B cell (primary cell): ENCODE data around the gene NCAM1. TPM values are rescaled to one million over a fixed set of nuclear protein-coding genes. Genes with fewer than 3 reads are reported as not detected.

Source experiments
- ATAC-seq: fragments of 200-7000 bp; cut with Tn5 transposase; one replicate; pipeline ENCODE4 v1.10.0; 2021; ENCODE audit warnings: low read depth, mild to moderate bottlenecking, moderate number of reproducible peaks, moderate library complexity
- CTCF ChIA-PET: fragments of 350-600 bp; sonication (Branson Sonifier 250); formaldehyde crosslinking; loops from one replicate; lab custom pipeline; 2021; ENCODE audit warnings: antibody characterized with exemption, inconsistent platforms; lab: Charles Lee
- POLR2A ChIA-PET: fragments of 350-600 bp; sonication (Branson Sonifier 250); formaldehyde crosslinking; loops from one replicate; lab custom pipeline; 2021; ENCODE audit warnings: antibody characterized with exemption; lab: Charles Lee
- DNase-seq: peaks from one replicate; pipeline ENCODE4 v3.0.0; 2013
- H2AFZ ChIP-seq: 2 replicates; pipeline ENCODE4 v1.6.1; 2012; ENCODE audit warnings: mild to moderate bottlenecking, low read depth, low read length; ENCODE audit not compliant: insufficient read depth, poor library complexity, severe bottlenecking
- H3K27ac ChIP-seq, 2 donors: 1 replicate in 1 of 2; 2 replicates in 1 of 2; pipeline ENCODE4 v1.5.1; 2012 to 2013; ENCODE audit warnings: low read length in 2 of 2, mild to moderate bottlenecking in 2 of 2, moderate library complexity in 1 of 2
- H3K27me3 ChIP-seq, 4 experiments: fragments of 200-600 bp in 1 of 4; sonication (generic) in 1 of 4; replicated peaks in 1 of 4; 1 replicate in 2 of 4; 2 replicates in 2 of 4; pipeline versions ENCODE4 v1.6.1 to v1.7.0; 2013 to 2016; ENCODE audit warnings: low read length in 3 of 4, mild to moderate bottlenecking in 2 of 4, mixed read lengths in 1 of 4, moderate library complexity in 1 of 4; ENCODE audit not compliant: insufficient read depth in 4 of 4, control insufficient read depth in 3 of 4; ENCODE audit errors: control extremely low read depth in 1 of 4
- H3K36me3 ChIP-seq, 2 experiments: replicated peaks in 1 of 2; 1 replicate in 1 of 2; 2 replicates in 1 of 2; pipeline versions ENCODE4 v1.6.1 to v1.7.1; 2013; ENCODE audit warnings: low read length in 1 of 2; ENCODE audit not compliant: insufficient read depth in 2 of 2, control insufficient read depth in 1 of 2; ENCODE audit errors: control extremely low read depth in 1 of 2, extremely low read depth in 1 of 2
- H3K4me1 ChIP-seq, 2 donors: fragments of 200-600 bp in 1 of 2; sonication (generic) in 1 of 2; 1 replicate in 1 of 2; 2 replicates in 1 of 2; pipeline versions ENCODE4 v1.5.1 to v1.6.1; 2013 to 2017; ENCODE audit warnings: low read length in 2 of 2; ENCODE audit not compliant: control insufficient read depth in 2 of 2, insufficient read depth in 2 of 2
- H3K4me2 ChIP-seq: replicated peaks from 2 replicates; pipeline ENCODE3; 2012; ENCODE audit warnings: mild to moderate bottlenecking, low read depth, low read length; ENCODE audit not compliant: poor library complexity, severe bottlenecking
- H3K4me3 ChIP-seq, 5 experiments: fragments of 200-600 bp in 1 of 5; sonication (generic) in 1 of 5; 1 replicate in 3 of 5; 2 replicates in 2 of 5; pipeline versions ENCODE4 v1.5.1 to v1.7.0; 2011 to 2016; ENCODE audit warnings: low read length in 4 of 5, mild to moderate bottlenecking in 4 of 5, low read depth in 2 of 5, control low read depth in 1 of 5, moderate library complexity in 1 of 5; ENCODE audit not compliant: insufficient read depth in 1 of 5; ENCODE audit errors: control extremely low read depth in 1 of 5, extremely low read depth in 1 of 5
- H3K79me2 ChIP-seq: fragments of 200-600 bp; sonication (generic); one replicate; pipeline ENCODE4 v1.6.0; 2016; ENCODE audit warnings: low read length; ENCODE audit not compliant: control insufficient read depth, insufficient read depth
- H3K9ac ChIP-seq: fragments of 200-600 bp; sonication (generic); 2 replicates; pipeline ENCODE4 v1.6.1; 2017; ENCODE audit warnings: mild to moderate bottlenecking, low read length, moderate library complexity
- H3K9me3 ChIP-seq, 3 donors: one replicate each; pipeline versions ENCODE4 v1.6.1 to v1.7.1; 2013; ENCODE audit warnings: low read length in 2 of 3; ENCODE audit not compliant: control insufficient read depth in 2 of 3, insufficient read depth in 1 of 3; ENCODE audit errors: control extremely low read depth in 1 of 3
- H4K20me1 ChIP-seq: 2 replicates; pipeline ENCODE4 v1.6.0; 2012; ENCODE audit warnings: mild to moderate bottlenecking, low read length; ENCODE audit not compliant: insufficient read depth, control insufficient read depth, poor library complexity, severe bottlenecking
- H3K27ac Mint-ChIP-seq: one replicate; pipeline ENCODE4 v1.8.0; 2021; ENCODE audit warnings: mixed read lengths
- H3K27me3 Mint-ChIP-seq: one replicate; pipeline ENCODE4 v1.8.0; 2021; ENCODE audit warnings: mixed read lengths
- H3K4me1 Mint-ChIP-seq: one replicate; pipeline ENCODE4 v1.8.0; 2021; ENCODE audit warnings: mixed read lengths
- H3K4me3 Mint-ChIP-seq: one replicate; pipeline ENCODE4 v1.8.0; 2021; ENCODE audit warnings: mixed read lengths
- H3K9me3 Mint-ChIP-seq: one replicate; pipeline ENCODE4 v1.8.0; 2022; ENCODE audit warnings: mixed read lengths; ENCODE audit not compliant: insufficient read depth
- CTCF ChIP-seq: fragments of 200-600 bp; IDR thresholded peaks from one replicate; pipeline ENCODE4 v1.8.0; 2022; ENCODE audit warnings: antibody characterized with exemption, mild to moderate bottlenecking
- EZH2 ChIP-seq: IDR thresholded peaks from 2 replicates; pipeline ENCODE4 v1.6.1; 2012; ENCODE audit warnings: borderline replicate concordance, low read depth, mild to moderate bottlenecking, moderate library complexity, low read length; ENCODE audit not compliant: insufficient read depth, poor library complexity, severe bottlenecking
- WGBS: methylation state at CpG from one replicate; pipeline ENCODE4 v1.1.5; 2013; ENCODE audit warnings: missing lambda C conversion rate; ENCODE audit not compliant: insufficient coverage; 5-methylcytosine and 5-hydroxymethylcytosine counted together
- intact Hi-C: fragments of 100-400 bp; cut with micrococcal nuclease; formaldehyde crosslinking; loops from one replicate; pipeline ENCODE4 v1.10.0; 2022
- polyA plus RNA-seq: library from polyadenylated mRNA; depleted of rRNA; stranded (reverse); fragments of >200 nt; gene quantifications from 2 replicates; pipeline ENCODE4 v1.2.3, GENCODE V29; 2012
- total RNA-seq, 2 donors: library from RNA; stranded (reverse); fragments of 120-200 nt in 1 of 2; gene quantifications; 1 replicate in 1 of 2; 2 replicates in 1 of 2; pipeline versions ENCODE4 v1.2.3 to v1.2.4, GENCODE V29; 2013 to 2022

NCAM1 gene
- total and polyA plus RNA-seq, 2 donors (not counting 1 experiment from before 2014, with no cell fraction given), result 0.37 TPM; not detected in 1

DNA sequence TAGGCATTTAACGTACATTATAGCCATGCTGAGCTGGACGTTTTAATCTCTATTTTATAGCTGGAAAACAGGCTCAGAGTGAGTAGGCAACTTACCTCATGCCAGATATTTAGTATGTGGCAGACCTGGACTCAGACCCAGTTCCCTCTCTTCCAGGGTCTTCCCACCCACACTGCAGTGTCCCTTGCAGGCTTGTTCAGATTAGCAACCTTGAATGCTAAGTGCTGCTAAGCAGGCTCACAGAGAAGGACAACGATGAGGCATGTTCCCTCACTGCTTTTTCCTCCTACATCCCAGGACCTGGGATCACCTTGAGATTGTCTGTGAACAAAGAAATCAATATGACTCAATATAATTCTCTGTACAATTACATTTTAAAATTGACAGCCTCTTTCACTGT, 65.6 kb downstream of the NCAM1 start:
- Mint-ChIP-seq H3K27me3 (peaks cover 6% of the 10 kb centered on the region), H3K4me3 (no peak overlapping the region)

GRCh38 chr11:113034576-113034975, 73.4 kb downstream of the NCAM1 start:
- no peak overlapping the region for H3K9ac ChIP-seq
- Mint-ChIP-seq H3K9me3 (no peaks in the 10 kb centered on the region), H3K4me3 (no peak overlapping the region), H3K27ac (no peak overlapping the region), H3K27me3 (no peaks in the 10 kb centered on the region), H3K4me1 (no peaks in the 10 kb centered on the region)
- no peak overlapping the region for H3K4me2 ChIP-seq
- no peak overlapping the region for H3K4me3 ChIP-seq
- H2AFZ ChIP-seq, result no peak overlapping the region
- H3K4me1 ChIP-seq, result no peaks in the 10 kb centered on the region
- ATAC-seq, result no peak
- no CpG with 5 or more reads among the region's 5 CpGs for WGBS
- POLR2A ChIA-PET, result no interaction called here
- H3K9me3 ChIP-seq, result peaks cover 0 to 10% (median 0%) of the 10 kb centered on the region in 3 donors
- no peaks in the 10 kb centered on the region for H4K20me1 ChIP-seq
- DNase-seq, result no peak
- CTCF ChIA-PET, result interaction anchor here (0.5 kb wide), 1 partner anchor 9 kb away, joined by 3 read pairs; no protein-coding TSS in a partner anchor
- H3K27ac ChIP-seq, result no peak overlapping the region
- intact Hi-C loops, result no loop called here
- H3K36me3 ChIP-seq, result no peaks in the 10 kb centered on the region
- H3K27me3 ChIP-seq, result no peaks in the 10 kb centered on the region
- TF ChIP-seq CTCF (no peak), EZH2 (no peak)
- no peaks in the 10 kb centered on the region for H3K79me2 ChIP-seq

More for the DNA sequence above, 65.6 kb downstream of the NCAM1 start:
- no peak overlapping the region for H3K4me3 ChIP-seq
- no peak overlapping the region for H3K27ac ChIP-seq
- intact Hi-C loops, result no loop called here
- DNase-seq, result no peak
- CTCF ChIA-PET, result no interaction called here
- H2AFZ ChIP-seq, result no peak overlapping the region
- H3K4me1 ChIP-seq, result no peaks in the 10 kb centered on the region
- no peaks in the 10 kb centered on the region for H3K9me3 Mint-ChIP-seq
- H3K9ac ChIP-seq, result no peak overlapping the region
- no peaks in the 10 kb centered on the region for H3K4me1 Mint-ChIP-seq
- H3K36me3 ChIP-seq, result no peaks in the 10 kb centered on the region
- 70% methylated on average over 3 of the region's 3 CpGs for WGBS
- H3K79me2 ChIP-seq, result no peaks in the 10 kb centered on the region
- H3K4me2 ChIP-seq, result no peak overlapping the region
- H3K27ac Mint-ChIP-seq, result no peak overlapping the region
- ATAC-seq, result no peak
- TF ChIP-seq EZH2, result no peak
- TF ChIP-seq CTCF, result no peak
- no peaks in the 10 kb centered on the region for H4K20me1 ChIP-seq
- H3K9me3 ChIP-seq, result no peaks in the 10 kb centered on the region
- POLR2A ChIA-PET, result no interaction called here
- no peaks in the 10 kb centered on the region for H3K27me3 ChIP-seq
